GM12878 (cell line): ENCODE results near the gene TAS2R14.

ENCODE experiments used
- CEBPB ChIP-seq, 2 experiments: fragments of 150-350 bp in 1 of 2; IDR thresholded peaks; 2 replicates each; pipeline ENCODE4 v1.6.1; 2012 to 2014; ENCODE audit warnings: low read depth in 2 of 2, low read length in 2 of 2, borderline replicate concordance in 1 of 2, inconsistent platforms in 1 of 2
- CTCF ChIP-seq, 3 experiments: IDR thresholded peaks in 2 of 3; conservative IDR thresholded peaks in 1 of 3; 2 replicates each; pipeline ENCODE4 v1.5.1; 2011; ENCODE audit warnings: low read depth in 3 of 3, low read length in 3 of 3, mild to moderate bottlenecking in 3 of 3, control low read depth in 2 of 3, moderate library complexity in 2 of 3, inconsistent platforms in 1 of 3, mixed read lengths in 1 of 3; ENCODE audit not compliant: control insufficient read depth in 2 of 3, insufficient read depth in 1 of 3; ENCODE audit errors: extremely low read depth in 1 of 3
- EP300 ChIP-seq, 2 experiments: fragments of 150-350 bp in 1 of 2; IDR thresholded peaks; 2 replicates each; pipeline ENCODE4 v1.6.1; 2011 to 2012; ENCODE audit warnings: low read depth in 2 of 2, low read length in 2 of 2, borderline replicate concordance in 1 of 2, improper control_type of control experiment in 1 of 2, inconsistent platforms in 1 of 2; ENCODE audit not compliant: control insufficient read depth in 1 of 2
- GABPA ChIP-seq: IDR thresholded peaks from 2 replicates; pipeline ENCODE4 v1.6.1; 2014; ENCODE audit warnings: antibody characterized with exemption, low read depth, mild to moderate bottlenecking, inconsistent platforms
- IKZF2 ChIP-seq, 2 experiments: fragments of 450-650 bp; IDR thresholded peaks; 2 replicates each; pipeline ENCODE4 v1.6.1; 2017; ENCODE audit warnings: mild to moderate bottlenecking in 2 of 2, moderate library complexity in 2 of 2
- MXI1 ChIP-seq: fragments of 150-350 bp; IDR thresholded peaks from 2 replicates; pipeline ENCODE4 v1.6.1; 2011; ENCODE audit warnings: low read depth, mild to moderate bottlenecking, inconsistent platforms, low read length, improper control_type of control experiment
- MYC ChIP-seq: IDR thresholded peaks from 2 replicates; pipeline ENCODE4 v1.6.1; 2011; ENCODE audit warnings: mild to moderate bottlenecking, low read length, moderate library complexity, inconsistent platforms; ENCODE audit not compliant: insufficient read depth, insufficient replicate concordance, insufficient read length, severe bottlenecking
- NR2C2 ChIP-seq: IDR thresholded peaks from 2 replicates; pipeline ENCODE4 v1.6.1; 2011; ENCODE audit warnings: borderline replicate concordance, low read depth; ENCODE audit not compliant: control insufficient read depth, insufficient read length
- POLR2AphosphoS2 ChIP-seq: IDR thresholded peaks from 2 replicates; pipeline ENCODE4 v1.6.1; 2011; ENCODE audit warnings: low read depth, mild to moderate bottlenecking, low read length, improper control_type of control experiment, moderate library complexity
- POLR2AphosphoS5 ChIP-seq: IDR thresholded peaks from 2 replicates; pipeline ENCODE4 v1.6.1; 2011; ENCODE audit warnings: mild to moderate bottlenecking, low read length, inconsistent platforms
- USF2 ChIP-seq: IDR thresholded peaks from 2 replicates; pipeline ENCODE4 v1.6.1; 2011; ENCODE audit warnings: low read depth, low read length, improper control_type of control experiment, borderline replicate concordance

DNA sequence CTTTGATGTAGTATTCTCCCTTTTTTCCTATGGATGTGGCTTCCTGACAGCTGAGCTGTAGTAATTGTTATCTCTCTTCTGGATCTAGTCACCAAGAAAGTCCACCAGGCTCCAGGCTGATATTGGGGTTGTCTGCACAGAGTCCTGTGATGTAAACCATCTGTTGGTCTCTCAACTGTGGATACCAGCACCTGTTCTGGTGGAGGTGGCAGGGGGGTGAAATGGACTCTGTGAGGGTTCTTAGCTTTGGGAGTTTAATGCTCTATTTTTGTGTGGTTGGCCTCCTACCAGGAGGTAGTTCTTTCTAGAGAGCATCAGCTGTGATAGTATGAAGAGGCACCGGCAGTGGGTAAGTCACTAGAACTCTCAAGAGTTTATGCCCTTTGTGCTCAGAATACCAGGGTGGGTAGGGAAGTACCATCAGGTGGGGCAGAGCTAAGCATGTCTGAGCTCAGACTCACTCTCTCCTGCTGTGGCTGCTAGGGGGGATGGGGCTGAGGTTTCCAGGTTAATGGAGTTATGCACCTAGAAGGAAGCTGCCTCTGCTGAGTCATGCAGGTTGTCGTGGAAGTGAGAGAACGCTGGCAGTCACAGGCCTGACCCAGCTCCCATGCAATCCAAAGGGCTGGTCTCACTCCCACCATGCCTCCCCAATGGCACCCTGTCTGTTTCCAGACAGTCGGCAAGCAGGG, 3.0 kb upstream of the TAS2R14 start:
- TF ChIP-seq CTCF (IDR thresholded peaks at IDR 0.05 in 2 of 3, conservative IDR thresholded peaks at IDR 0.05 in 1 of 3; ENCODE audit: control insufficient read depth in 2 of 3, extremely low read depth in 1 of 3, insufficient read depth in 1 of 3, low read depth in 3 of 3, low read length in 3 of 3): no peak
- TF ChIP-seq IKZF2 (IDR thresholded peaks at IDR 0.05): no peak
- no peak for TF ChIP-seq CEBPB (IDR thresholded peaks at IDR 0.05; ENCODE audit: borderline replicate concordance in 1 of 2, low read depth in 2 of 2, low read length in 2 of 2)
- TF ChIP-seq NR2C2: no peak
- no peak for TF ChIP-seq MYC
- no peak for TF ChIP-seq POLR2AphosphoS5
- no peak for TF ChIP-seq MXI1
- no peak for TF ChIP-seq USF2
- TF ChIP-seq POLR2AphosphoS2: no peak
- TF ChIP-seq EP300 (IDR thresholded peaks at IDR 0.05; ENCODE audit: borderline replicate concordance in 1 of 2, control insufficient read depth in 1 of 2, low read depth in 2 of 2, low read length in 2 of 2): no peak
- TF ChIP-seq GABPA: no peak
